ENCODE results near the gene EPHA8. TPM values are rescaled to one million over a fixed set of nuclear protein-coding genes. Genes with fewer than 3 reads are reported as not detected.

Gene EPHA8
- total RNA-seq, 2 donors from 2014 or later = not detected

GRCh38 chr1:22537441-22538139, 25.7 kb upstream of the EPHA8 start:
- no peaks in the 10 kb centered on the region for H3K36me3 ChIP-seq
- no peak for DNase-seq (ENCODE audit: low spot score)
- no peaks in the 10 kb centered on the region for H3K27me3 ChIP-seq
- no peaks in the 10 kb centered on the region for H3K4me1 ChIP-seq
- no peaks in the 10 kb centered on the region for H3K9me3 ChIP-seq
- no peak overlapping the region for H3K4me3 ChIP-seq
- TF ChIP-seq, protein P1, sequence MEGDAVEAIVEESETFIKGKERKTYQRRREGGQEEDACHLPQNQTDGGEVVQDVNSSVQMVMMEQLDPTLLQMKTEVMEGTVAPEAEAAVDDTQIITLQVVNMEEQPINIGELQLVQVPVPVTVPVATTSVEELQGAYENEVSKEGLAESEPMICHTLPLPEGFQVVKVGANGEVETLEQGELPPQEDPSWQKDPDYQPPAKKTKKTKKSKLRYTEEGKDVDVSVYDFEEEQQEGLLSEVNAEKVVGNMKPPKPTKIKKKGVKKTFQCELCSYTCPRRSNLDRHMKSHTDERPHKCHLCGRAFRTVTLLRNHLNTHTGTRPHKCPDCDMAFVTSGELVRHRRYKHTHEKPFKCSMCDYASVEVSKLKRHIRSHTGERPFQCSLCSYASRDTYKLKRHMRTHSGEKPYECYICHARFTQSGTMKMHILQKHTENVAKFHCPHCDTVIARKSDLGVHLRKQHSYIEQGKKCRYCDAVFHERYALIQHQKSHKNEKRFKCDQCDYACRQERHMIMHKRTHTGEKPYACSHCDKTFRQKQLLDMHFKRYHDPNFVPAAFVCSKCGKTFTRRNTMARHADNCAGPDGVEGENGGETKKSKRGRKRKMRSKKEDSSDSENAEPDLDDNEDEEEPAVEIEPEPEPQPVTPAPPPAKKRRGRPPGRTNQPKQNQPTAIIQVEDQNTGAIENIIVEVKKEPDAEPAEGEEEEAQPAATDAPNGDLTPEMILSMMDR (IDR thresholded peaks at IDR 0.05) = no peak
- H3K27ac ChIP-seq = no peak overlapping the region

- Histone ChIP-seq H3K36me3 (no peaks in the 10 kb centered on the region), H3K4me1 (no peaks in the 10 kb centered on the region), H3K27me3 (no peaks in the 10 kb centered on the region), H3K9me3 (no peaks in the 10 kb centered on the region), H3K4me3 (no peak overlapping the region), H3K27ac (no peak overlapping the region)
- TF ChIP-seq, protein P1 (IDR thresholded peaks at IDR 0.05) = no peak
- DNase-seq (ENCODE audit: low spot score) = no peak
Measured at GRCh38 chr1:22539510-22540118, 23.7 kb upstream of the EPHA8 start.

DNA sequence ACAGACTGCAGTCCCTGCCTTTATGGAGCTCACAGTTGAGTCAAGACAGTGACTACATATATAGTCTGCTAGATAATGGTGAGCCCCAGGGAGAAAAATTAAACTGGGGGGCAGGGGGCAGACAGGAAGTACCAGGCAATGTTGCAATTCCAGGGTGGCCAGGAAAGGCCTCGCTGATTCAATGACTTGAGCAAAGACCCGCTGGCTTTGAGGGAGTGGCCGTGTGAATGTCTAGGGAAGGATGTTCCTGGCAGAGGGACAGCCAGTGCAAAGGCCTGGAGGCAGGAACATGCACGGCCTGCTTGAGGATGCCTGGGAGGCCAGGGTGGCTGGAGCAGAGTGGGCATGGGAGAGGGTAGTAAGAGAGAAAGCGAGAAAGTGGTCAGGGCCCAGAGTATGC, 23.0 kb upstream of the EPHA8 start:
- no peaks in the 10 kb centered on the region for H3K27me3 ChIP-seq
- TF ChIP-seq, protein P1 (IDR thresholded peaks at IDR 0.05) = no peak
- no peak overlapping the region for H3K4me3 ChIP-seq
- DNase-seq (ENCODE audit: low spot score) = no peak
- no peaks in the 10 kb centered on the region for H3K9me3 ChIP-seq
- no peak overlapping the region for H3K27ac ChIP-seq
- H3K36me3 ChIP-seq = no peaks in the 10 kb centered on the region
- H3K4me1 ChIP-seq = no peaks in the 10 kb centered on the region

DNA sequence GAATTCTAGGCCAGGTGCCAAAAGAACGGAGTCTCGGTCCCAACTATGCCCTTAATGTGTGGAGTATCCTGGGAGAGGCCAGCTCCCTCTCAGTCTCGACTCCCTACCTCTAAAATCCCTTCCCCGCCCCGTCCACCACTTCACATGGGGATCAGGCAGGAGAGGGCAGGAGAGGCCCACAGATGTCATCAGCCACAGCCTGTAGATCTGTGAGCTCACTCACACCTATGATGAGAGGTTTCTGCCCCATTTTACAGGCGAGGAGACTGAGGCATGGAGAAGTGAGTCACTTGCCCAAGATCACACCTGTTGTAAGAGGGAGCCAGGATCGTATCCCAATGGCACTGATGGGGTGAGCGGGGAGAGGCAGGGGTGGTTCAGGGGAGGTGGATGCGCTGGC, 20.4 kb upstream of the EPHA8 start:
- Histone ChIP-seq H3K9me3 (no peaks in the 10 kb centered on the region), H3K27me3 (no peaks in the 10 kb centered on the region), H3K36me3 (no peaks in the 10 kb centered on the region), H3K4me1 (no peaks in the 10 kb centered on the region), H3K4me3 (no peak overlapping the region), H3K27ac (no peak overlapping the region)
- DNase-seq (ENCODE audit: low spot score) = no peak
- TF ChIP-seq, protein P1 (IDR thresholded peaks at IDR 0.05) = no peak

GRCh38 chr1:22543679-22544078, 19.6 kb upstream of the EPHA8 start:
- H3K27me3 ChIP-seq = no peaks in the 10 kb centered on the region
- TF ChIP-seq, protein P1 (IDR thresholded peaks at IDR 0.05) = no peak
- no peak overlapping the region for H3K27ac ChIP-seq
- H3K36me3 ChIP-seq = no peaks in the 10 kb centered on the region
- no peak for DNase-seq (ENCODE audit: low spot score)
- H3K4me3 ChIP-seq = no peak overlapping the region
- no peaks in the 10 kb centered on the region for H3K9me3 ChIP-seq
- H3K4me1 ChIP-seq = no peaks in the 10 kb centered on the region

All from right atrium auricular region (tissue), 2 donors.